Neural crest cell (in vitro differentiated cells): ENCODE data around the gene PDCD11. TPM values are rescaled to one million over a fixed set of nuclear protein-coding genes. Genes with fewer than 3 reads are reported as not detected.

Source experiments
- DNase-seq: peaks from one replicate; pipeline ENCODE4 v3.0.0; 2021; ENCODE audit warnings: low read depth, mixed read lengths, low spot score
- H3K27ac Mint-ChIP-seq: one replicate; pipeline ENCODE4 v1.8.0; 2021; ENCODE audit warnings: mild to moderate bottlenecking, mixed read lengths; ENCODE audit not compliant: unreplicated experiment
- H3K27me3 Mint-ChIP-seq: 2 replicates; pipeline ENCODE4 v1.8.0; 2021; ENCODE audit warnings: low read depth, mild to moderate bottlenecking, mixed read lengths
- H3K36me3 Mint-ChIP-seq: 2 replicates; pipeline ENCODE4 v1.8.0; 2021; ENCODE audit warnings: low read depth, mild to moderate bottlenecking, mixed read lengths
- H3K4me1 Mint-ChIP-seq: 2 replicates; pipeline ENCODE4 v1.8.0; 2021; ENCODE audit warnings: mixed read lengths
- H3K4me3 Mint-ChIP-seq: one replicate; pipeline ENCODE4 v1.8.0; 2021; ENCODE audit warnings: mild to moderate bottlenecking, mixed read lengths
- H3K9me3 Mint-ChIP-seq: 2 replicates; pipeline ENCODE4 v1.8.0; 2021; ENCODE audit warnings: mixed read lengths
- total RNA-seq: library from RNA; stranded (reverse); gene quantifications from 2 replicates; pipeline ENCODE4 v1.2.1, GENCODE V29; 2021
- TF ChIP-seq, protein P1 (sequence below): fragments of 200-600 bp; sonication (generic); conservative IDR thresholded peaks from 2 replicates; pipeline ENCODE4 v1.5.0; 2021; ENCODE audit warnings: antibody characterized with exemption, mild to moderate bottlenecking

Gene PDCD11
- total RNA-seq, 1 donor from 2014 or later, result 74.1 TPM

DNA sequence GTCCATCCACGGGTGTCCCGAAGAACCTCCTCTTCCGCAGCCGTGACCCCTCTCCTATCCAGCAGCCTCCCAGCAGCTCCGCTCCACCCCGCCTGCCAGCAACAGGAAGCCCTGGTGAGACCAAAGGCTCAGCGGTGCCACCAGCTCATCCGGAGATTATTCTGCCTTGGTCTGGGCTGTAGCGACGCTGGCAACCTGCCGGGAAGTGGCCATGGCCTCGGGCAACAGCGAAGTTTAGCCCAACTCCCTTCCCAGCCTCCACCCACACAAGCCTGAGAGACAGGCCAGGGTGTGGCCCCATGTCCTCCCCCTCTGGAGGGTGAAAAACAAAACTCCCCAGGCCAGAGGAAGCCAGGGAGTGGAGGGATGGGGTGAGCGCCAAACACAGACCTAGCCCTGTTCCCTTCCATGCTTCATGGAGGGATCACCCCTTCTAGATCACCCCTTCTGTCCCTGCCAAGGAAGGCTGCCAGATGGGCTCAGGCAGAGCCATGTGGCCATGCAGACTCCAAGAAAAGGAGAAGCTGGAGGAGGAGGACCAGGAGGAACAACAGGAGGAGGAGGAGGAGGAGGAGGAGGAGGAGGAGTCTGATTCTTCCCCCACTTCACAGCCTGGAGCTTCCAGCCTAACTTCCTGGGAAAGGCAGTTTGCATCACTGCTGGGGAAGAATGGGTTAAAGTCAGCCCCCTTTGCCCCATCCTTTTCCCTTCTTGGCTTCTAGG is 54.8 kb downstream of the PDCD11 start:
- no peak overlapping the region for H3K4me3 Mint-ChIP-seq
- TF ChIP-seq, protein P1, sequence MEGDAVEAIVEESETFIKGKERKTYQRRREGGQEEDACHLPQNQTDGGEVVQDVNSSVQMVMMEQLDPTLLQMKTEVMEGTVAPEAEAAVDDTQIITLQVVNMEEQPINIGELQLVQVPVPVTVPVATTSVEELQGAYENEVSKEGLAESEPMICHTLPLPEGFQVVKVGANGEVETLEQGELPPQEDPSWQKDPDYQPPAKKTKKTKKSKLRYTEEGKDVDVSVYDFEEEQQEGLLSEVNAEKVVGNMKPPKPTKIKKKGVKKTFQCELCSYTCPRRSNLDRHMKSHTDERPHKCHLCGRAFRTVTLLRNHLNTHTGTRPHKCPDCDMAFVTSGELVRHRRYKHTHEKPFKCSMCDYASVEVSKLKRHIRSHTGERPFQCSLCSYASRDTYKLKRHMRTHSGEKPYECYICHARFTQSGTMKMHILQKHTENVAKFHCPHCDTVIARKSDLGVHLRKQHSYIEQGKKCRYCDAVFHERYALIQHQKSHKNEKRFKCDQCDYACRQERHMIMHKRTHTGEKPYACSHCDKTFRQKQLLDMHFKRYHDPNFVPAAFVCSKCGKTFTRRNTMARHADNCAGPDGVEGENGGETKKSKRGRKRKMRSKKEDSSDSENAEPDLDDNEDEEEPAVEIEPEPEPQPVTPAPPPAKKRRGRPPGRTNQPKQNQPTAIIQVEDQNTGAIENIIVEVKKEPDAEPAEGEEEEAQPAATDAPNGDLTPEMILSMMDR, result no peak
- peaks cover 5% of the 10 kb centered on the region for H3K36me3 Mint-ChIP-seq
- H3K27me3 Mint-ChIP-seq, result no peaks in the 10 kb centered on the region
- DNase-seq, result no peak
- H3K9me3 Mint-ChIP-seq, result no peaks in the 10 kb centered on the region
- H3K27ac Mint-ChIP-seq, result no peak overlapping the region
- no peaks in the 10 kb centered on the region for H3K4me1 Mint-ChIP-seq

GRCh38 chr10:103451831-103452505 is 55.5 kb downstream of the PDCD11 start, which contains the start of gene CALHM2:
Gene CALHM2, minus strand, starts transcription at chr10:103452370. Its CDS starts 2,429 bp downstream, at chr10:103449941.
- Mint-ChIP-seq H3K9me3 (no peaks in the 10 kb centered on the region), H3K36me3 (peaks cover 5% of the 10 kb centered on the region), H3K4me3 (no peak within 1 kb of the TSS), H3K27ac (no peak within 1 kb of the TSS), H3K27me3 (no peaks in the 10 kb centered on the region), H3K4me1 (no peaks in the 10 kb centered on the region)
- no peak for DNase-seq
- TF ChIP-seq, protein P1, result no peak

DNA sequence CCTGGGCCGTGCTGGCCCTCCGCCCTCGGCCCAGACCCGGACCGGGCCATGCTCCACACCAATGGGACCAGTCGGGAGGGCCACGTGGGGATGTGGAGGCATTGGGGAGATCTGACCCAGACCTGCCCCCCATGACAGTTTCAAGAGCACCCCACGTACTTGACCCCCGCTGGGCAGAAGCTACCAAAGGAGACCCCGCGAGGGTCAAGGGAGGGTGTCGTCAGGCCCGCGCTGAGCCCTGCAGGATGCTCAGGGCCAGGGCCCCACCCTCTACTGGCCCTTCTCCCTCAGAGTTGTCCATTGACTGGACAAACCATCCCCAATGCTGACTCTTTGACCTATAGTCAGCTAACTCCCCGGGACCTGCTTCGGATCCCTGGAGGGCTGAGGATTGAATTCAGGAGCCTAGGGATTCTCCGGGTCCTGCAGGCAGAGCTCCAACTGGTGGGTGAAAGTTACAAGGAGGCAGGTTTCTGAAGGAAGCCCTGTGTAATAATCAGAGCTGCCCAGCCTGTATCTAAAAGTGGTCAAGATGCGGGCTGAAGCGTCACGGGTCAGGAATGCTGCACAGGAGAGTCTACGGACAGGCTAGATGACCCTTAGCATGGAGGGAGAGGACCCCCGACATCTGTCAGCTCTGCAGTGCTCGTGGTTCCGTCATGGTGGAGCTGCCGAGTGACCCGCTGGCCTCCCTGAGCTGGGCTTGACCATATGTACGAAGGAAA is 56.2 kb downstream of the PDCD11 start:
- TF ChIP-seq, protein P1, result no peak
- Mint-ChIP-seq H3K36me3 (peaks cover 3% of the 10 kb centered on the region), H3K27ac (no peak overlapping the region), H3K27me3 (no peaks in the 10 kb centered on the region), H3K4me3 (no peak overlapping the region), H3K4me1 (no peaks in the 10 kb centered on the region), H3K9me3 (no peaks in the 10 kb centered on the region)
- DNase-seq, result no peak

DNA sequence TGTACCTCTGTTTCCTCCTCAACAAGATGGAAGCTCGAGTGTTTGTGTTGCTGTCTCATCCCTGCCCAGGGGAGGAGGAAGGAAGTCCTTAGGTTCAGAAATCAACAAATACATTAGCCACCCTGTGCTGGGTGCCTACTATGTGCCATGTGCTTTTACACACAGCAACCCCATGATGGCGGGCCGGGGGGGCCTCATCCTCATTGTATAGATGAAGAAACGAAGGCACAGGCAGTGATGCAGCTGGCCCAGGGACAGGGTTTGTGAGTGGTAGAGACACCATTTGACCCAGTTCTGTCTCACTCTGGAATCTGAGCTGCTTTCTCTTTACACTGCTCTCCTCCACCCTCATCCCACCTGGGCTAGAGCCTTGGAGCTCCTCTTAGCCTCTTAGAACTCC is 57.6 kb downstream of the PDCD11 start:
- DNase-seq, result no peak
- no peaks in the 10 kb centered on the region for H3K9me3 Mint-ChIP-seq
- no peaks in the 10 kb centered on the region for H3K4me1 Mint-ChIP-seq
- TF ChIP-seq, protein P1, result no peak
- no peak overlapping the region for H3K27ac Mint-ChIP-seq
- H3K36me3 Mint-ChIP-seq, result no peaks in the 10 kb centered on the region
- no peaks in the 10 kb centered on the region for H3K27me3 Mint-ChIP-seq
- H3K4me3 Mint-ChIP-seq, result no peak overlapping the region

DNA sequence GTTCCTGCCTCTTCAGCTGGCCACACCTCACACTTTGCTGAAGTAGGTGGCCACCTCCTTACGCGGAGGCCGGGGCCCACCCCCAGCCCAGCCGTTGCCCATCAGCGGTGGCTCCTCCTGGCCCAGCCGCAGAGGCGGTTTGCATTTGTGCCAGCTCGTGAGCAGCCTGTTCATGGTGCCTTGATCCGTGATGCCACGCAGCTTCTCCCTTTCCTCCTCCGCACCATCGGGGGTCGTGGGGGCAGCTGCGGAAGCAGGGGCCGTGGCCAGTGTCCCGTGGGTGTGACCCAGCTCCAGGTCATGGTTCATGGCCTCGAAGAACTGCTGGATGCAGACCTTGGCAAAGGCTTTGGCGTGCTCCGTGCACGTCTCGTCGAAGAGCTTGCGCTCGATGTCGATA is 58.8 kb downstream of the PDCD11 start:
- H3K36me3 Mint-ChIP-seq, result no peaks in the 10 kb centered on the region
- no peak overlapping the region for H3K4me3 Mint-ChIP-seq
- no peaks in the 10 kb centered on the region for H3K4me1 Mint-ChIP-seq
- no peaks in the 10 kb centered on the region for H3K9me3 Mint-ChIP-seq
- no peak for DNase-seq
- TF ChIP-seq, protein P1, result no peak
- no peak overlapping the region for H3K27ac Mint-ChIP-seq
- H3K27me3 Mint-ChIP-seq, result no peaks in the 10 kb centered on the region
